Stimulated activated naive CD8-positive, alpha-beta T cell treated with anti-CD3 and anti-CD28 coated beads, Interleukin-15, Interleukin-2, amounts not matched to agents 100 ng/mL and 50 ng/mL, for 24 hours (primary cell): Measurements from ENCODE around the gene CHMP4A.
A peak's percentile ranks its signal among the peaks of the same experiment; 100 is the strongest.
"Not testable (repeated sequence)": the region's sequence is repeated elsewhere in the genome, so short reads cannot be mapped to it uniquely, and the experiment has no call there.

Experiments
- H3K27ac Mint-ChIP-seq: one replicate; pipeline ENCODE4 v1.8.0; 2021; ENCODE audit warnings: mild to moderate bottlenecking, mixed read lengths
- H3K27me3 Mint-ChIP-seq: one replicate; pipeline ENCODE4 v1.8.0; 2021; ENCODE audit warnings: mixed read lengths
- H3K36me3 Mint-ChIP-seq: one replicate; pipeline ENCODE4 v1.8.0; 2021; ENCODE audit warnings: low read depth, mixed read lengths
- H3K4me1 Mint-ChIP-seq: one replicate; pipeline ENCODE4 v1.8.0; 2021; ENCODE audit warnings: low read depth, mixed read lengths
- H3K4me3 Mint-ChIP-seq: one replicate; pipeline ENCODE4 v1.8.0; 2021; ENCODE audit warnings: mild to moderate bottlenecking, mixed read lengths
- H3K9me3 Mint-ChIP-seq: one replicate; pipeline ENCODE4 v1.8.0; 2021; ENCODE audit warnings: mixed read lengths

Gene CHMP4A

DNA sequence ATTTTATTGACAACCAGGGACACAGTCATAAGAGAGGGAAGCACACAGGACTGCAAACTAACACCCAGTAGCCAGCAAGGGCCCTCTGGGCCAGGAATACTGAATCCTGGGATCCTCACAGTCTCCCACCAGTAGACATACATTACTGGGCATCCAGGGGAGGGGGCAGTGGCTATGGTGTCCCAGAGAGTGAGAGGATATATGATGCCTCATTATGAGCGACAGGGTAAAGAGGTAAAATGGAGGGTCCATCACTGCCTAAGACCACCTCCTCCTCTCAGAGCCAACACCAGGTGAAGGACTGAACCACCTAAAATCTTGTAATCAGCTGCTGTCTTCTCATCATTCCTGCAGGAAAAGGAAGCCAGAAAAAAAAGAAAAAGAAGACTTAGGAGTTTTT, 3.6 kb upstream of the CHMP4A start:
- peak overlapping the region; percentile 34 for H3K27ac Mint-ChIP-seq
- peaks cover 30% of the 10 kb centered on the region for H3K36me3 Mint-ChIP-seq
- not testable (repeated sequence) for H3K9me3 Mint-ChIP-seq

DNA sequence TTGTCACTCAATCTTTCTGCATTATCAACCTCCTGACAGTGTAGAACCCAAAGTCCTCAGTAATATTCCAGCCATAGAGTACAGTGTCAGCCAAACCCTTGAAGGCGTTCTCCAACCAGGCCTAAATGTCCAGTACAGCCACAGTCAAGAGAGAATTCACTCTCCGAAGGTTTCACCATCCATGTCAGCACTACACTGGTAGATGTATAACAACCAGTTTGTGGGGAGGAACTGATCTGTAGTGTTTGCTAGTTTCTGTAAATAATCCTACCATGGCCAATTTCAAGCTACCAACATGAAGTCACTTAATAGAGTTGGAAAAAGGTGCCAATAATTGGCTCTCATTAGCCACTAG, 3.0 kb upstream of the CHMP4A start:
- no peaks in the 10 kb centered on the region for H3K27me3 Mint-ChIP-seq
- H3K27ac Mint-ChIP-seq = peak overlapping the region; percentile 59
- peaks cover 35% of the 10 kb centered on the region for H3K36me3 Mint-ChIP-seq
- peak overlapping the region; percentile 99 for H3K4me3 Mint-ChIP-seq
- H3K4me1 Mint-ChIP-seq = peaks cover 51% of the 10 kb centered on the region
- no peaks in the 10 kb centered on the region for H3K9me3 Mint-ChIP-seq

More for the DNA sequence above, 3.6 kb upstream of the CHMP4A start:
- peaks cover 45% of the 10 kb centered on the region for H3K4me1 Mint-ChIP-seq
- H3K4me3 Mint-ChIP-seq, H3K27me3 Mint-ChIP-seq: not testable (repeated sequence)

GRCh38 chr14:24215495-24216344, 2.4 kb upstream of the CHMP4A start, which contains the start of gene MDP1:
Gene MDP1, minus strand, starts transcription at chr14:24216066. Its CDS starts 111 bp downstream, at chr14:24215955.
- Mint-ChIP-seq H3K4me1 (peaks cover 55% of the 10 kb centered on the region), H3K27me3 (no peaks in the 10 kb centered on the region), H3K36me3 (peaks cover 40% of the 10 kb centered on the region), H3K4me3 (peak within 1 kb of the TSS; percentile 99), H3K27ac (peak within 1 kb of the TSS; percentile 59), H3K9me3 (no peaks in the 10 kb centered on the region)

DNA sequence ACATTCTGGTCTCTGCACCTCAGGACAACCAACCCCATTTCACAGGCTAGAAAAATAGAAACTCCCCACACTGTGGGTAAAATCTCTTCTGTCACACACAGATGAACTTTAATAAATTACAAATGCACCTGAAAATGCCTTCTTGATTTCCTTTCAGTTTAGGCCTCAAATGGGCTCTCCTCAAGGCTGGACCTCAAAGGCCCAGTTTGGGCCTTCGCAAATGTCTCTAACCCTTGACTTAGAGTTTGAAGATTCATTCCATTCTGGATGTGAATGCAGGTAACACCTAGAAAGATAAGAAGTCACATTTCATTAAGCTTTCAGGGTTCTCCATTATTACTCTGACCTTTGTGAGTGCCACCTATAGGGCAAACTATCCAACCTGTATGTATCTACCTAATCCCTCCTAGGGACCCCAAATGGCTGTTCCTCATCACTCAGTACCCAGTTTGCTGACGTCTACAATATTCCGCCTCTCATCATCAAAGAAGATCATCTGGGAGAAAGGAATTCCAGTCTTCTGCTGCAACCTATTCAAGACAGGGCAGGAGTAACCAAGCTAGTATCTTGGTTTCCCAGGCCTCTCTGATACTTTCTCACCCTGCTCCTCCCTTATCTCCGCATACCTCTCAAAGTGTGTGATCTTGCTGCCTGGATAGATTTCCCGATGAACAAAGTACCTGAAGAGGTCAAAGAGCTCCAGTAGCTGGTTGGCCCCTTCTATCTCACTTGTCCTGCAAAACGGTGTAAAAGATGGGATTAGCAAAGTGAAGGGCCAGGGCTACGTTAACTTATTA, 776 bp upstream of the CHMP4A start:
- Mint-ChIP-seq H3K27me3 (no peaks in the 10 kb centered on the region), H3K9me3 (no peaks in the 10 kb centered on the region), H3K27ac (peak overlapping the region; percentile 99), H3K4me1 (peaks cover 61% of the 10 kb centered on the region), H3K4me3 (peak overlapping the region; percentile 99), H3K36me3 (peaks cover 50% of the 10 kb centered on the region)

GRCh38 chr14:24211311-24211710, 2.0 kb downstream of the CHMP4A start:
- peak overlapping the region; percentile 99 for H3K27ac Mint-ChIP-seq
- peaks cover 59% of the 10 kb centered on the region for H3K36me3 Mint-ChIP-seq
- H3K9me3 Mint-ChIP-seq = no peaks in the 10 kb centered on the region
- H3K27me3 Mint-ChIP-seq = no peaks in the 10 kb centered on the region
- peak overlapping the region; percentile 99 for H3K4me3 Mint-ChIP-seq
- H3K4me1 Mint-ChIP-seq = peaks cover 73% of the 10 kb centered on the region

GRCh38 chr14:24207625-24208024, 5.7 kb downstream of the CHMP4A start:
- H3K36me3 Mint-ChIP-seq = peaks cover 81% of the 10 kb centered on the region
- no peak overlapping the region for H3K4me3 Mint-ChIP-seq
- H3K27ac Mint-ChIP-seq = peak overlapping the region; percentile 2
- no peaks in the 10 kb centered on the region for H3K27me3 Mint-ChIP-seq
- peaks cover 5% of the 10 kb centered on the region for H3K9me3 Mint-ChIP-seq
- peaks cover 46% of the 10 kb centered on the region for H3K4me1 Mint-ChIP-seq

- no peak overlapping the region for H3K4me3 Mint-ChIP-seq
- peak overlapping the region; percentile 54 for H3K27ac Mint-ChIP-seq
- peaks cover 86% of the 10 kb centered on the region for H3K36me3 Mint-ChIP-seq
- peaks cover 7% of the 10 kb centered on the region for H3K9me3 Mint-ChIP-seq
- H3K4me1 Mint-ChIP-seq = peaks cover 41% of the 10 kb centered on the region
- no peaks in the 10 kb centered on the region for H3K27me3 Mint-ChIP-seq
Measured at GRCh38 chr14:24207104-24207551, 6.2 kb downstream of the CHMP4A start.

DNA sequence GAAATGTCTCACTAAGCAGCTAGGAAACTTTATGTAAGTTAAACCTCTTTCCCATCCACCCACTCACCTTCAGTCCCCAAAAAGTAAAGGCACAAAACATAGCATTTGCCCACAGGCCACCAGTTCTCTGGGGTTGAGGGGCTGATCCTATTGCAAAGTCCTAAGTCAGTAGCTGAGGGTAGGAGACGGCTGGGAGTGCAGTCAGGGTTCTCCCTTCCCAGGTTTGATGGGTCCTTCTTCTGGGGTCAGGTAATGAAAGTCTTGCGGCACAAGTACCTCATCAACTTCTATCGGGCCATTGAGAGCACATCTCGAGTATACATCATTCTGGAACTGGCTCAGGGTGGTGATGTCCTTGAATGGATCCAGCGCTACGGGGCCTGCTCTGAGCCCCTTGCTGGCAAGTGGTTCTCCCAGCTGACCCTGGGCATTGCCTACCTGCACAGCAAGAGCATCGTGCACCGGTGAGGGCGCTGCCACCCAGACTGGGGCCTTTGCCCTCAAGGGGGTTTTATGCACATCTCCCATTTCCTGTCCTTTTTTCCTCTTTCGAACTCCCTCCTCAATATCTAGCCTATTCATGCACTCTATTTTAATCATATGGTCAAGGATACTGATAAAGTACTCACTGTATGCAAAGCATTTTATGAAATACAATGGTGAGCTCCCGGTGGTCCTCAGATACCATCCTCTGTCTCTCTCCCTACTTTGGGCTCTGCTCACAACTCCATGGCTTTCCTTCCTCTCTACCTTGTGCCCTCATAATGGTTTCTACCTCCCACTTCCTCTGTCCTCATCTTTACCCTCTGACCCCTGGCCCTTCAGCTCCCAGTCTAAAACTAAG, 6.8 kb downstream of the CHMP4A start:
- no peak overlapping the region for H3K4me3 Mint-ChIP-seq
- peaks cover 35% of the 10 kb centered on the region for H3K4me1 Mint-ChIP-seq
- H3K27ac Mint-ChIP-seq = peak overlapping the region; percentile 54
- H3K9me3 Mint-ChIP-seq = peaks cover 9% of the 10 kb centered on the region
- peaks cover 86% of the 10 kb centered on the region for H3K36me3 Mint-ChIP-seq
- no peaks in the 10 kb centered on the region for H3K27me3 Mint-ChIP-seq

- H3K27me3 Mint-ChIP-seq = no peaks in the 10 kb centered on the region
- H3K4me3 Mint-ChIP-seq = no peak overlapping the region
- peaks cover 9% of the 10 kb centered on the region for H3K9me3 Mint-ChIP-seq
- peaks cover 33% of the 10 kb centered on the region for H3K4me1 Mint-ChIP-seq
- peak overlapping the region; percentile 8 for H3K27ac Mint-ChIP-seq
- H3K36me3 Mint-ChIP-seq = peaks cover 81% of the 10 kb centered on the region
Measured at GRCh38 chr14:24204163-24205146, 8.8 kb downstream of the CHMP4A start.

DNA sequence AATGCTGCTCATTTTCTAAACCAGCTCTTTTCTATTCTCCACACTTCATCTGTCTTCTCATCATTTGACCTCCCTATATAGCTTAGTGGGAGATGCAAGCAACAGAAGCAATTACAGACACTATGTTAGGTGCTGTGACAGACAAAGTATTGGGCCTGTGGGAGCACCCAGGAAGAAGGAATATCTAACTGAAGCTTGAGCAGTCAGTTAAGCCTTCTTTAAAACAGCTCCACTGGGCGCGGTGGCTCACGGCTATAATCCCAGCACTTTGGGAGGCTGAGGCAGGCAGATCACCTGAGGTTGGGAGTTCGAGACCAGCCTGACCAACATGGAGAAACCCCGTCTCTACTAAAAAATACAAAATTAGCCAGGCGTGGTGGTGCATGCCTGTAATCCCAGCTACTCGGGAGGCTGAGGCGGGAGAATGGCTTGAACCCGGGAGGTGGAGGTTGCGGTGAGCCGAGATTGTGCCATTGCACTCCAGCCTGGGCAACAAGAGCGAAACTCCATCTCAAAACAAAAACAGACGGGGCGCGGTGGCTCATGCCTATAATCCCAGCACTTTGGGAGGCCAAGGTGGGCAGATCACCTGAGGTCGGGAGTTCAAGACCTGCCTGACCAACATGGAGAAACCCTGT, 9.9 kb downstream of the CHMP4A start:
- Mint-ChIP-seq H3K36me3 (peaks cover 86% of the 10 kb centered on the region), H3K4me1 (peaks cover 44% of the 10 kb centered on the region)
- H3K27me3 Mint-ChIP-seq, H3K9me3 Mint-ChIP-seq, H3K27ac Mint-ChIP-seq, H3K4me3 Mint-ChIP-seq: not testable (repeated sequence)

GRCh38 chr14:24202538-24202937, 10.8 kb downstream of the CHMP4A start:
- not testable (repeated sequence) for H3K4me3 Mint-ChIP-seq, H3K27ac Mint-ChIP-seq
- H3K36me3 Mint-ChIP-seq = peaks cover 78% of the 10 kb centered on the region

GRCh38 chr14:24198814-24199524, 14.3 kb downstream of the CHMP4A start:
- H3K27me3 Mint-ChIP-seq = no peaks in the 10 kb centered on the region
- H3K27ac Mint-ChIP-seq = peak overlapping the region; percentile 24
- peaks cover 47% of the 10 kb centered on the region for H3K4me1 Mint-ChIP-seq
- H3K9me3 Mint-ChIP-seq = peaks cover 9% of the 10 kb centered on the region
- peak overlapping the region; percentile 34 for H3K4me3 Mint-ChIP-seq
- peaks cover 51% of the 10 kb centered on the region for H3K36me3 Mint-ChIP-seq

More at GRCh38 chr14:24202538-24202937, 10.8 kb downstream of the CHMP4A start:
- H3K27me3 Mint-ChIP-seq, H3K9me3 Mint-ChIP-seq: not testable (repeated sequence)
- peaks cover 43% of the 10 kb centered on the region for H3K4me1 Mint-ChIP-seq

GRCh38 chr14:24197056-24197450, 16.2 kb downstream of the CHMP4A start:
- Mint-ChIP-seq H3K27ac (no peak overlapping the region), H3K4me1 (peaks cover 60% of the 10 kb centered on the region), H3K36me3 (peaks cover 47% of the 10 kb centered on the region), H3K4me3 (peak overlapping the region; percentile 88), H3K27me3 (no peaks in the 10 kb centered on the region), H3K9me3 (peaks cover 1% of the 10 kb centered on the region)
